HG03045 (cell line): ENCODE data around the gene GASK1A.
"Not testable (repeated sequence)": the region's sequence is repeated elsewhere in the genome, so short reads cannot be mapped to it uniquely, and the experiment has no call there.

Experiments used
- ATAC-seq: cut with Tn5 transposase; IDR thresholded peaks from one replicate; pipeline ENCODE4 v1.9.1; 2021; ENCODE audit warnings: mild to moderate bottlenecking, moderate library complexity; ENCODE audit not compliant: unreplicated experiment

The GASK1A gene

DNA sequence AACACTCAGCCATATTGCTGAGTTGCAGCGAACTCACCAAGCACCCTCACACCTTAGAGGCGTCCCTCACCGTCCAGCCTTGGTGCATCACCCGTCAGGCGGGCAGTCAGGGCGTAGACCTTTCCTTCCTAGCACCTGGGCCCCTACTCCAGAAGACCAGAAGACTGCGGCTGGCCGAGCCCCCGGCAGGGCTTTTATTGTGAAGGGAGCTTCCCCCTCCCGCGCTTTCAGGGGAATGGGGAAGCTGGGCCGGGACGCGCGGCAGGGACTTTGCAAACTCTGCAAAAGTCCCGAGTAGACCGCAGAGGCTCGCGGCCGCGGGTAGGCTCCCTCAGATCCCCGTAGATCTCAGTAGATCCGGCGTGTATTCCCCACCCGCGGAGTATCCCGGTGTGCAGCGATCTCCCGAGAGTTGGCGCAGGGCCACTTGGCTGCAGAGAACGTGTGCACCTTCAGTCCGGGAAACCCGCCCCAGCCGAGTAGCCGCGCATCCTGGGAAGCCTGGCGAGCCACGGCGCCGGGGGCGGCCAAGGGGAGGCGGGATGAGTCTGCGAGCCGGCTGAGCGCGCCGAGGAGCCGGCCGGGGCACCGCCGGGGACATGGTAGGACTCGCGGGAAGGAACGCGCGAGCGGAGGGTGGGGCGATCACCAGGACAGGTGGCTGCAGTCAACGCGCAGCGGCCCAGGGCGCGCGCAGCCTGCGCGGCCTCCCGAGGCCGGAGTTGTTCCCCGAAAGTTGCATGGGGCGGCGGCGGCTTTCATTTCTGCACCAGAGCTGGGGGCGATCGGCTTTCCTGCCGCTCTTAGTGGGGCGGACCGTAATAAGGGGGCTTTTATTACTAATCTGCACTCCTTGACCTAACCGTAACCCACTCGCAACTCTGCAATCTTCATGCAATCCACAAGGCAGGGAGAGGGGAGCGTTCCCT is at the start of gene GASK1A:
Gene GASK1A, plus strand, starts transcription at position 268 of the 929 bp plus-strand sequence. Its CDS starts 332 bp downstream, at position 600.
- ATAC-seq, result no peak

DNA sequence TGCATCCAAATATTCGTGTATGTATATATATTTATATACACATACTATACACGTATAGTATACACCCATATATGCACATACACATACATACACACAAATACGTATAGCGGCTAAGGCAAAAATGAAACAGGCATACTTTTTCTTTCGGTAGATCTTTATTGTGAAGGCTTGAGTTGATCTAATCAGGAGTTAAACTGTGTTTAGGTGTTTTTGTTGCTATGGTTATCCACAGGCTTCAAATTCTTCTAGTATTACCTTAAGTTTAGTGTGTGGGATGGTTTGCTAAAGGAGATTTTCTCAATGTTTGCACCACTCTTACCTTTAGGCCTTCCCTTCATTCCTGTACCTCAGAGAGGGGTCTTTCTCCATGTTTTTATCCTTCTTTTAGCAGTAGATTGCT is 45.0 kb upstream of the GASK1A start:
- ATAC-seq, result no peak

DNA sequence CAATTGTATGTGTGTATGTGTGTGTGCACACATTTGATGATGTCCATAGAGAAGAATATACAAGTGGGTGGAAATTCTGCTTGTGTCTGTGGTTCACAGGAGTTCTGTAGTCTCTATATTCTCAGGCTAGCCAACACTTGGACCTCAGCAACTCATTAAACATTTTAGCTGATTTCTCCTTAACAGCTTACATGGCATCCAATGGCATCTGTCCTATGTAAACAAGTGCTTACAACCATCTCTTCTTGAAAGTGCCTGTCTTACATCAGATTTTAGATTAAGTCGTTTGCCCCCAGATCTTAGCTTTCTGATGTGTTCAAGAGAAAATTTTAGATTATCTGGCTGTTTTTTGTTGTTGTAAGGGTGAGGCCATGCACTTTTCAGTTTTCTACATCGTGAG is 44.2 kb upstream of the GASK1A start:
- ATAC-seq, result no peak

DNA sequence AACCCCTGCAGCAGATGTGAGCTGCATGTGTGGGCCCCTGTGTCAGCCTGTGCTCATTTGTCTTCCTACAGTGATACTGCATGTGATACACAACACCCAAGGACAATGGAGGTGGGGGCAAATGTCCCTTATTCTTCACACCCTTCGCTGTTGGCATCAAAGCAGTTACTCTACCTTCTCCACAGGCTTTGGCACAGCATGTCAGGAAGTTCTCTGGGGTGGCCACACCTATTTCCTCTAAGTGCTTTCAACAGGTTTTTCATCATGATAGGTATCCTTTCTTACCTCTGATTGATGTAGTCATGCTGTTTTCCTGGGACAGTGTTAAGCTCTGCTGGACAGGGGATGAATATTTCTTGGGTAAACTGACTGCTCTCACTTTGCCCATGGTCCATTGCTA is 43.6 kb upstream of the GASK1A start:
- ATAC-seq, result no peak

DNA sequence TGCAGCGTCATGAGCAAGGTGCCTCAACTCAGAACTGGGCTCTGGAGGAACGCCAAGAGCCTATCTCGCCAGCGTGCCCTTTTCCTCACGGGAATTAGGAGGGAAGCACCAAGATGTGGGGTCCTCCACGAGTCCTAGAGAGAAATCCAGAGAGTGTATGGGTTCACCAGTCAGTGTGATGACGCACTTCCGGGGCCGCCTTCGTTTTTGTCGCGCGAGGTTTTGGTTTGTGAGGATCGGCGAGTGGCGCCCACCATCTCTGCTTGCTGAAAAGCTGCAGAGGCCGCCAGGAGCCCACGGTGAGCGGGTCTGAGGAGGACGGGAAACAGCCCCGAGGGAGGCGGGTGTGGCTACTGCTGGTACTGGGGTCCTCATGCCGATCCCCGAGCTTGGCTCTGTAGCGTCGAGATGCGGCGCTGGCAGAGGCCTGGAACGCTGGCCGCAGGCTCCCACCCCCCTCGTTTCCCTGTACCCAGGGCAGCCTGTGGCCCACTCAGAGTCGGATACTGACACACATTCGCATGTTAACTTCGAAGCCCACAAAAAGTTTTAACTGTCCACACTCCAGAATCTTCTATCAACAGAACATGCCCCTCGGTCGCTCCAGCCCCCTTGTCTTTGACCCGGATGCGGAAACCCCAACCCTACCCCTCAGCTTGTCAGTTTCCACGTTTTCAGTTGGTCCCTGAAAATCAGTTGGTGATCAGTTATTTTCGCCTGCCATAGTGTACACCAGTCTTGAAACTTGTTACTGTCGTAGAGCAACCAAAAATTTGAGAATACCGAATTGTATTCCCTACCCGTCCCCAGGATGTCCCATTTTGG is 42.7 kb upstream of the GASK1A start:
- ATAC-seq, result no peak

DNA sequence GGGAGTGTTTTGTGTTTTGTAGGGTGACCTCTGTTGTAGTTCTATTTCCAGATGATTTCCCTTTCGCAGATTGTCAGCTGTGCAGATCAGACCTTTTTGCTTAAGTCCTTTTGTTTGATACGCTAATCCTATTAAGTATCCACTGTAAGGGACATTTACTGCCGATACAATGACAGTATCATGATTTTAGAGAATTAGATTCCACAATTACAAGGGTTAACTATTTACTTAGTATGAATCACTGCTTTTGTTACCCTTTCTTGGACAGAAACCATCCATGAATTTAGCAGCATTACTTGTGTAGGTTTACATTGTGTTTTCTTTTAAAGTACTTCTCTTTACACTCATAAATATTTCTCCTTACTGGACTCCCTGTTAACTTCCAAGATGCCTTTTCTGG is 41.8 kb upstream of the GASK1A start:
- ATAC-seq, result no peak

DNA sequence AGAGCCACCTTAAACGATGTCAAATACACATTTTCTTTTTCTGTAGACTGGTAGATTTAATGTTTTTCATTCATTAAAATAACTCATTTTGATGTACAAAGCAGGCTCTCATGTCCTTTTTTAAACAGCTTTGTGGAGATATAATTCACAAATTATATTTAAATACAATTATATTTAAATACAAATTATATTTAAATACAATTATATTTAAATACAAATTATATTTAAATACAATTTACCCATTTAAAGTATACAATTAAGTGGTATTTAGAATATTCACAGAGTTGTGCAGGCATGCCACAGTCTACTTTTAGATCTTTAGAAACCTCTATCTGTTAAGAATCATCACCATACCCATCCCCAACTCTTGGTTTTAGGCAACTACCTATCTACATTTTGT is 36.4 kb upstream of the GASK1A start:
- no peak for ATAC-seq

DNA sequence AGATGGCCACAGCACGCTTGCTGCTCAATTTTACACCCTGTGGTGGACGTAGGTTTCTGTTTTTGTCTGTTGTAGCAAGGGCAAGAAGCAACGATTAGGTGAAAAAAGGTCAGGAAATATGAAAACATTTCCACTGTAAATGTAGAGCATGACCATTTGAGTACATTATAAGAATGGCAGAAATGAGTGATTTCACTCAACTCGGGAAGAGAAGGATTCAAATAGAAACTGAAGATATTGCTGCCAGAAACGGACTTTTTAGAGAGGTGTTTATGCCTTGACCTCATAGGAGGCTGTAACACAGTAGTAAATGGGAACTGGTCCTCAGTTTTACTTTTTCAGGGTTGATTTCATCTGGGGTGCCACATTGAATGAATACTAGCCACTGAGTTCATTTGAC is 33.1 kb upstream of the GASK1A start:
- no peak for ATAC-seq

DNA sequence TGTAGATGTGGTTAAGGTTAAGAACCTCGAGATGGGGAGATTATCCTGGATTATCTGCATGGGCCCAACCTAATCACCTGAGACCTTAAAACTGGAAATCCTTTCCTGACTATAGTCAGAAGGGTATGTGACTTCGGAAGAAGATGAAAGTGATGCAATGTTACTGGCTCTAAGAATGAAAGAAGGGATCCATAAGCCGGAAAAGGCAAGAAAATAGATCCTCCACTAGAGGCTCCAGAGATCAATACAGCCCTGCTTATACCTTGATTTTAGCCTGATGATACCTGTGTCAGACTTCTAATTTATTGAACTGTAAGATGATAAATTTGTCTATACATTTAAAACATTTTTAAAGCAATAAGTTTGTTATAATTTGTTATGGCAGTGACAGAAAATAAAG is 21.5 kb upstream of the GASK1A start:
- no peak for ATAC-seq

DNA sequence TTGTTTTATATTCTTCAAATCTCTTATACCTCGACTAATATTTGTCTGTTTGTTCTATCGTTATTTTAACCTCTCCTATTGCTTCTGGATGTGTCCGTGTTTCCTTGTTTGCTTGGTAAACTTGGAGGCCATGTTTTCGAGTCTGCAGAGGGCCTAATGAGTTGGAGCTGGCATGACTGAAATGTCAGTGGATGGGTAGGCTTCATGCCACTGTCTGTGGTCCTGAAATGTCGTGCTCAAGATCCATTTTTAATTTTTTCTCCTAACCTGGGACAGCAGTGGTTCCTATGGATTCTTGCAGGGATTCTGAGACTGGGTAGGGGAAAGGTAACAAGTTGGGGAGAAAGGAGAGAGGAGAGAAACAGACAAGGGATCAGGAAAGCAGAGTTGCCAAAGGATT is 18.8 kb upstream of the GASK1A start:
- no peak for ATAC-seq

DNA sequence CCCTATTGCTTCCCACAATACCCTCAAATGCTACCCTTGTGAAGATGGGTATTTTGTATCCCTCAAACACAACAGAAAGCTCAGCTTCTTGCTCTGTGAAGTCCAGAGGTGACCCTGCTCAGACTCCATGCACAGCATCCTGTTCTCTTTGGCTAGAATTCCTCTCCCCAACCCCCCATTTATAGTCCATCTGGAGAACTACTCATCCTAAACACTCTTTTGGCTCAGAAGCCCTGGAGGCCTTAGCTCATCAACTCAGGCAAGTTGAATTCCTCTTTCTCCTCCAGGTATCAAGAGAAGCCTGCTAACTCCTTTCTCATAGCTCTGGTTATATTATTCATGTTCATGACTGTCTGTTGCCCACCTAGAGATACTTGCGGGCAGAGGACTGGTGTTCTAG is 18.3 kb upstream of the GASK1A start:
- no peak for ATAC-seq

DNA sequence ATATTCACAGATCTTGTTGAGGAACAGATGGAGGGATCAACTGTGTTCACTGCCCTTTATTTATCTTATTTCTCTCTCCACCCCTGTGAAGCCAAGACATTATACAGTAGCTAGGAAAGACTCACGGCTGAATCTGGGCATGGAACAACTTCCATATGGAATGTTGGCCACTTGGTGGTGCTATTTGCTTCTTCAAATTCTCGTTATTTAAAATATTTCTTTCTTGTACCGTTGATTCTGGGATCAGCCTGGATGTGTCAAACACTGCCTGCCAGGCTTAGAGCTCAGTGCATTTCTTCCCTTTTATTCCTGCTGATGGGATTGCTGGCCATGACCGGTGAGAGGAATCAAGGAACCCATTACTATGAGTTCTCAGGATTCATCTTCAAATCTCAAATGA is 17.5 kb upstream of the GASK1A start:
- ATAC-seq, result no peak

DNA sequence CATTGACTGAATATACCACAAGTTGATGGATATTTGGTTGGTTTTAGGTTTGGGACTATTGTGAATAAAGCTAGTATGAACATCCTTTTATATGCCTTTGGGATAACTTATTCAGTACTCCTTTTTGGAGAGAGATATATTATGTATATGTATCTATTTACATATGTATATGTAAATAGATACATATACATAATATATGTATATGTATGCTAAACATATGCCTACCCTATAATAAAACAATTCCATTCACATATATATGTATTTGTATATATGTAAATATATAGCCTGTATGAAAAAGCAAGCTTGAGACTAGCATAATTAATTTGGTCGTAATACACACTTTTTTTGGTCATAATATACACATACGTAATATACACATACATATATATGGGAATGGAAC is 15.8 kb upstream of the GASK1A start:
- ATAC-seq, result no peak

DNA sequence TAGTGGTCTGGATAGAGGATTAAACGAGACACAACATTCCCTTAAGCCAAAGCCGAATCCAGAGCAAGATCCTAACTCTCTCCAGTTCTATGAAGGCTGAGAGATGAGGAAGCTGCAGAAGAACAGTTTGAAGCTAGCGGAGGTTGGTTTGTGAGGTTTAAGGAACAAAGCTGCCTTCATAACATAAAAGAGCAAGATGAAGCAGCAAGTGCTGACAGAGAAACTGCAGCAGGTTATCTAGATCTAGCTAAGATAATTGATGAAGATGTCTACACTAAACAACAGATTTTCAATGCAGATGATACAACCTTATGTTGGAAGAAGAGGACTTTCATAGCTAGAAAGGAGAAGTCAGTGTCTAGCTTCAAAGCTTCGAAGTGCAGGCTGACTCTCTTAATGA is 14.8 kb upstream of the GASK1A start:
- no peak for ATAC-seq

DNA sequence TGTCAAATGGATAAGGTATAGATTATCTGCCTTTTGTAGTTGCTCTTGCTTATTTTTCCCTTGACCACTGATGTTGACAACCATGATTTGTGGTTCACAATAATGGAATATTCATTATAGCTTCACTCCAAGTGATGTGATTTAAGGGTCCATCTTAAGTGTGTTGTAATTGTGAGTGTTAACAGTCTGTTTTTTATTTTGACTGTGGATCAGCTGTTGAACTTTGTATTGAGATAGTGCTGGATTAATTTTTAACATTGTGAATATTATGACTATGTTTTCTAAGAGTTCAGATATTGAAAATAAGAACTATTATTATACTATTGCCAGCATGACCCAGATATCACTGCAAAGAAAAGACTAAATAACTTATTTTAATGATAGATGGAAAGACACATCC is 8.6 kb upstream of the GASK1A start:
- ATAC-seq, result no peak

DNA sequence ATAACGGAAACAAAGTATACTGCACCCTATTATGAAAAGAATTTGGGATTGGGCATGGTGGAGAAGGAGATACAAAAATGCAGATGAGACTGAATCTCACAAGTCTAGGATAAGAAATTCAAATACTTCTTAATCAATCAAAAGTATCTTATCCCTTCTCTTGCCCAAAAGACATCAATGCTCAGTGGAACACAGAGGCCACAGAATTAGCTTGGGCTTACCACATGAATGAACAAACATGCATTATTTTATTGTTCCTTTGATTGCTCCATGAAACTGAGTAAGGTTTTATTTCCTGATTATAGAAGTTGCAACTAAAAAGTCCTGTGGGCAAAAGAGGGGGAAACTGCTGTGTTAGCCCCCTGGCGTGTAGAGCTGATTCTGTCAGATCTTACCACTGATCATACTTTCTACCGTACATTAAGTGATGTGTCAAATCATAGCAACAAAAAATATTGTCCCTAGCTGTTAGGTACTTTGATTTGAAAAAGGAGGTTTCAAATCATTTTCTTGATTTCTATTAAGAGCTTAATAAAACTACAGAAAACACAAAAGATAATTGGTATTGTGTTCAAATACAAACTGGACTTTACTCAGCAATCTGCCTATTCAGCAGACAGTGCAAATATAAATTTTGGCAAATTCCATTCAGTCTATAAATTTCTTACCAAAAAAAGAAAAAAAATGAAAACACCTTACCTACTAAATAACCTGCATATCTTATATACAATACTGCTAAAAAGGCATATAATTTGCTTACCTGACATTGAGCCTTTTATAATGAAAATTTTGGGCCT is 7.9 kb upstream of the GASK1A start:
- no peak for ATAC-seq

DNA sequence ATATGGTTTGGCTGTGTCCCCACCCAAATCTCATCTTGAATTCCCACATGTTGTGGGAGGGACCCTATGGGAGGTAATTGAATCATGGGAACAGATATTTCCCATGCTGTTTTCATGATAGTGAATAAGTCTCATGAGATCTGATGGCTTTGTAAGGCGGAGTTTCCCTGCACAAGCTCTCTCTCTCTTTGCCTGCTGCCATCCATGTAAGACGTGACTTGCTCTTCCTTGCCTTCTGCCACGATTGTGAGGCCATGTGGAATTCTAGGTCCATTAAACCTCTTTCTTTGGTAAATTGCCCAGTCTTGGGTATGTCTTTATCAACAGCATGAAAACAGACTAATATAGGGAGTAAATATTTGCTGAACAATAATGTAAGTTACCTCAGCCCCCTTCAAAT is 4.2 kb upstream of the GASK1A start:
- ATAC-seq, result not testable (repeated sequence)

DNA sequence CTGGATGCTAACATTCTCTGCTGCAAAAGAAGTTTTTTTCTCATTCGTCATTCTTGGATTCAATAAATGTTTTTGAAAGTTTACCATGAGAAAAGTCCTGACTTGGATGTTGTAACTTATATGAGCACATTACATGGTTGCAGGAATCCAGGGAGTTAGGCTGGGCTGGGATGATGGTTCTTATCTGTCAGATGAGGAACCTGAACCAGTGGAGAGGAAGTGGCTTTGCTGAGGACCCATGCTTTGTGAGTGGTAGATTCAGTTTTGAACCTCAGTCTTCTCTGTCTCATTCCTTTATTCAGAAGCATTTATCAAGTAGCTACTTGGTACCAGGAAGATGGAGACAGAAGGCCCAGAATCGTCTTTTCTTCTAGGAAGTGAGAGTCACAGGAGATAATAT is 3.7 kb upstream of the GASK1A start:
- ATAC-seq, result no peak

DNA sequence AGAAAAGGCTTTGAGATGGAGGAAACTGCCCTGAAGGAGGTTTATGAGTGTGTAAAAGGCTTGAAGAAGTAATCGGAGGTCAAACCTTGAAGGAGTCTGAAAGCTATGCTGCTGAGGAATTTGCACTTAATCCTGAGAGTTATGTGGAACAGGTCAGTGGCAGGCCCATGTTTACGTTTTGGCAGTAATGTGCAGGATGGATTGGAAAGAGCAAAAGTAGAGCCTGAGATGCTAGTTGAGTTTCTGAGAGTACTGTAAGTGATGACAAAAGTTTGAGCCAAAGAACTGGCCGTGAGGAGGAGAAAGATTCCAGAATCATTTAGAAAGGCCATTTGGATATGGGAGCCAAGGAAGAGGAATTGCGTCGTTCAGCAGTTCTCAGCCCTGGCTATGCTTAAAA is 3.2 kb upstream of the GASK1A start:
- ATAC-seq, result no peak

DNA sequence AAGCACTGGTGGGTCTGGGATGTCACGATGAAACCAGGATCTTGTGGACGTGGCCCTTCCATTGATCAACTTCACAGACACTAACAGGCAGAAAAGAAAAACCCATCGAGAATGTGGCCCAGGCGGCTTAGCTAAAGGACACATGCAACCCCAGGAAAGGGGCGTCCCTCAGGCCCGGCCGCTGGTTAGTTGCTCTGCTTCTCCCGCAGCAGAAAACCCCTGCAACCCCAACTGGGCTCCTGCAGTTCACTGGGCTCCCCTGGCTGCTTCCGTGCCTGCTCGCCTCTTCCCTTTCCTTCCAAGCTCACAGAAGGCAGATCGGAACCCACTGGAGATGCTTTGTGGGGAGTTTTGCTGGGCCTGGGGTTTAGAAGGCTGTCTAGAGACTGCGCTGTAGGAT is 1.1 kb downstream of the GASK1A start:
- ATAC-seq, result no peak

DNA sequence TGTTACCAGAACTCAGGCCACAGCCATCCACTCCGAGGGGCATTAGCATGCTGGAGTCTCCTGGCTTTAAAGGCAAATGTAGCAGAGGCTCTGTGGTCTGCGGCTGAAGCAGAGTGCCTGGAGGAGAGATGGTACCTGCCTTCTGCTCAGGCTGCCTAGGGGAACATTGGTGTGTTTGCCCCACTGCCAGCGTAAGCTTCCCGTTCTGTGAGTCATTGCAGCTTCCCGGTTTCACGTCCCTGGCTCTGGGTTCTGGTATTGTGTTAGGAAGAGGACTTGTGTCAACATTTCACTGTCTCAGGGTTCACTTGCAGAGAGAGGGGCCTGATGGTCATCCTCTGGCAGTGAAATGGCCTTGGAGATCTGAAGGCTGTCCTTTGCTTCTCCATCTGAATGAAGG is 1.8 kb downstream of the GASK1A start:
- no peak for ATAC-seq
